Immature natural killer cell (primary cell): ENCODE data around the gene GSTM5. TPM values are rescaled to one million over a fixed set of nuclear protein-coding genes. Genes with fewer than 3 reads are reported as not detected.
"Not testable (repeated sequence)": the region's sequence is repeated elsewhere in the genome, so short reads cannot be mapped to it uniquely, and the experiment has no call there.

Experiments
- DNase-seq, 3 donors: peaks; one replicate each; pipeline ENCODE4 v3.0.0; 2022; ENCODE audit warnings: mixed read lengths in 1 of 3
- H3K27ac Mint-ChIP-seq, 6 donors: one replicate each; pipeline ENCODE4 v1.8.0; 2020; ENCODE audit warnings: mixed read lengths in 6 of 6, mild to moderate bottlenecking in 5 of 6, inconsistent platforms in 4 of 6, moderate library complexity in 3 of 6
- H3K27me3 Mint-ChIP-seq, 3 donors: one replicate each; pipeline ENCODE4 v1.8.0; 2020 to 2021; ENCODE audit warnings: low read depth in 3 of 3, mild to moderate bottlenecking in 3 of 3, mixed read lengths in 3 of 3, moderate library complexity in 3 of 3, inconsistent platforms in 1 of 3
- H3K36me3 Mint-ChIP-seq, 3 donors: one replicate each; pipeline ENCODE4 v1.8.0; 2020; ENCODE audit warnings: mixed read lengths in 3 of 3, inconsistent platforms in 2 of 3, mild to moderate bottlenecking in 2 of 3
- H3K4me1 Mint-ChIP-seq, 2 donors: one replicate each; pipeline ENCODE4 v1.8.0; 2020; ENCODE audit warnings: inconsistent platforms in 2 of 2, mild to moderate bottlenecking in 2 of 2, mixed read lengths in 2 of 2, moderate library complexity in 1 of 2
- H3K4me3 Mint-ChIP-seq, 5 donors: one replicate each; pipeline ENCODE4 v1.8.0; 2020; ENCODE audit warnings: mild to moderate bottlenecking in 5 of 5, mixed read lengths in 5 of 5, inconsistent platforms in 3 of 5, moderate library complexity in 3 of 5
- H3K9me3 Mint-ChIP-seq, 6 donors: one replicate each; pipeline ENCODE4 v1.8.0; 2020; ENCODE audit warnings: mild to moderate bottlenecking in 6 of 6, mixed read lengths in 6 of 6, inconsistent platforms in 4 of 6, moderate library complexity in 3 of 6
- polyA plus RNA-seq, 3 donors: library from polyadenylated mRNA; unstranded; fragments of 300-500 nt; fragmentation: Illumina TruSeq; gene quantifications; one replicate each; pipeline ENCODE4 v1.2.3, GENCODE V29; 2021

Gene GSTM5
- polyA plus RNA-seq, 3 donors from 2014 or later: 0.23 TPM; not detected in 2

- Mint-ChIP-seq H3K27ac (no peak overlapping the region), H3K9me3 (no peaks in the 10 kb centered on the region), H3K27me3 (peaks cover 0 to 2% (median 1%) of the 10 kb centered on the region in 3 donors), H3K4me3 (no peak overlapping the region), H3K36me3 (no peaks in the 10 kb centered on the region), H3K4me1 (no peaks in the 10 kb centered on the region)
- DNase-seq: no peak
These were observed 52.8 kb downstream of the GSTM5 start for GRCh38 chr1:109764561-109765482.

GRCh38 chr1:109765483-109765815 lies 53.4 kb downstream of the GSTM5 start:
- Mint-ChIP-seq H3K27me3 (peaks cover 0 to 2% (median 1%) of the 10 kb centered on the region in 3 donors), H3K36me3 (no peaks in the 10 kb centered on the region), H3K27ac (no peak overlapping the region), H3K4me1 (no peaks in the 10 kb centered on the region), H3K9me3 (no peaks in the 10 kb centered on the region), H3K4me3 (no peak overlapping the region)
- no peak for DNase-seq

GRCh38 chr1:109765896-109766615 lies 54.0 kb downstream of the GSTM5 start:
- Mint-ChIP-seq H3K9me3 (no peaks in the 10 kb centered on the region), H3K4me3 (no peak overlapping the region), H3K36me3 (no peaks in the 10 kb centered on the region), H3K27ac (no peak overlapping the region), H3K27me3 (peaks cover 0 to 2% (median 1%) of the 10 kb centered on the region in 3 donors), H3K4me1 (no peaks in the 10 kb centered on the region)
- no peak for DNase-seq

- not testable (repeated sequence) for H3K27ac Mint-ChIP-seq, H3K36me3 Mint-ChIP-seq, H3K4me1 Mint-ChIP-seq, H3K9me3 Mint-ChIP-seq, H3K4me3 Mint-ChIP-seq, DNase-seq, H3K27me3 Mint-ChIP-seq
These were observed 55.1 kb downstream of the GSTM5 start for GRCh38 chr1:109766991-109767636.

Other genes with a start within 250 kb of the GSTM5 start
- under 1 TPM in 2 of 3 donors, not detected in 1; 0.08 to 0.28 TPM for gene SYPL2, start 245.7 kb upstream of the GSTM5 start, polyA plus RNA-seq
- gene ATXN7L2, start 228.3 kb upstream of the GSTM5 start, polyA plus RNA-seq: 1 to 10 TPM in 2 of 3 donors, under 1 TPM in 1; 0.94 to 8.9 (median 4.1) TPM
- gene CYB561D1, start 218.2 kb upstream of the GSTM5 start, polyA plus RNA-seq: 10 to 100 TPM in 2 of 3 donors, 1 to 10 TPM in 1; 8.8 to 20.3 (median 10.2) TPM
- gene AMIGO1, start 202.5 kb upstream of the GSTM5 start, polyA plus RNA-seq: 10 to 100 TPM in 1 of 3 donors, 1 to 10 TPM in 2; 3.6 to 12.5 (median 5.0) TPM
- gene GPR61, start 172.4 kb upstream of the GSTM5 start, polyA plus RNA-seq: not detected
- 10 to 100 TPM in 2 of 3 donors, 1 to 10 TPM in 1; 8.8 to 16.8 (median 10.3) TPM for gene GNAI3, start 163.6 kb upstream of the GSTM5 start, polyA plus RNA-seq
- gene GNAT2, start 92.6 kb upstream of the GSTM5 start, polyA plus RNA-seq: not detected
- 10 to 100 TPM; 14.7 to 40.3 (median 28.3) TPM for gene AMPD2, start 92.4 kb upstream of the GSTM5 start, polyA plus RNA-seq
- gene GSTM4, start 56.2 kb upstream of the GSTM5 start, polyA plus RNA-seq: 10 to 100 TPM; 10.9 to 33.4 (median 21.0) TPM
- gene GSTM2, start 44.2 kb upstream of the GSTM5 start, polyA plus RNA-seq: 10 to 100 TPM; 32.6 to 51.2 (median 42.5) TPM
- 10 to 100 TPM in 1 of 3 donors, not detected in 2; 35.4 TPM for gene GSTM1, start 24.4 kb upstream of the GSTM5 start, polyA plus RNA-seq
- gene GSTM3, start 28.8 kb downstream of the GSTM5 start, polyA plus RNA-seq: 1 to 10 TPM; 1.1 to 7.1 (median 5.9) TPM
- under 1 TPM in 2 of 3 donors, not detected in 1; 0.09 to 0.13 TPM for gene EPS8L3, start 51.7 kb downstream of the GSTM5 start, polyA plus RNA-seq
- under 1 TPM; 0.55 to 0.97 (median 0.65) TPM for gene CSF1, start 198.6 kb downstream of the GSTM5 start, polyA plus RNA-seq